Placental pericyte (primary cell): Measurements from ENCODE around the gene MYBPH. TPM values are rescaled to one million over a fixed set of nuclear protein-coding genes. Genes with fewer than 3 reads are reported as not detected.

Experiments
- total RNA-seq: library from RNA; depleted of rRNA; stranded (reverse); fragments of >200 nt; gene quantifications from 2 replicates; pipeline ENCODE4 v1.2.3, GENCODE V29; 2012

MYBPH gene
- total RNA-seq = 0.88 and 1.4 TPM in 2 replicates

DNA sequence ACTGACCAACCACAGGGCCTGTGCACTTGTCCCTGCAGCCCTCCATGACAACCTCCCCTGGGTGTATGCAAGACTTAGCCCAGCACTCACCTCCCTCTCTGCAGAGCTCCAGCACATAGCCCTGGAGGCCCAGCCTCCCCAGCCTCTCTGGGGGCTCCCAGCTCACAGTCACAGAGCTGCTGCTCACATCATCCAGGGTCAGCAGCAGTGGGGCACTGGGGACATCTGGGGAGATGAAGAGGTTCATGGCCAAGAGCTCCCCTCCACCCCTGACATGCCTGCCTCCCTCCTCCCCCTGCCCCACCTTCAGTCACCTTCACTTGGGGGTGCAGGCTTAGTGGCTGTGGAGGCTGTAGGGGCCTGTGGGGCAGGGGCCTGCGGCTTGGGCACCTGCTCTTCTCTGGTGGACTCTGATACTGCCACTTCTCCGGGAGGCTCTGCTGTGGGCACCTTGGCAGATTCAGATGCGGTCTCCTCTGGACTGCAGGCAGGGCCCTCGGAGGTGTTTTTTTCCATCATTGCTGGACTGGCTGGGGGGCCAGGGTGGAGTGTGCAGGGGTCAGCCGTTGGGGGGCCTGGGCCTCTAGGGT lies at the start of gene MYBPH:
Gene MYBPH, minus strand, starts transcription at position 590 of the 590 bp plus-strand sequence. Its CDS starts 71 bp downstream, at position 519.

GRCh38 chr1:203186446-203187303 lies 11.0 kb upstream of the MYBPH start, which contains the start of gene CHI3L1:
CHI3L1 (minus strand) TSS chr1:203186704; CDS start chr1:203186623, 81 bp downstream.

DNA sequence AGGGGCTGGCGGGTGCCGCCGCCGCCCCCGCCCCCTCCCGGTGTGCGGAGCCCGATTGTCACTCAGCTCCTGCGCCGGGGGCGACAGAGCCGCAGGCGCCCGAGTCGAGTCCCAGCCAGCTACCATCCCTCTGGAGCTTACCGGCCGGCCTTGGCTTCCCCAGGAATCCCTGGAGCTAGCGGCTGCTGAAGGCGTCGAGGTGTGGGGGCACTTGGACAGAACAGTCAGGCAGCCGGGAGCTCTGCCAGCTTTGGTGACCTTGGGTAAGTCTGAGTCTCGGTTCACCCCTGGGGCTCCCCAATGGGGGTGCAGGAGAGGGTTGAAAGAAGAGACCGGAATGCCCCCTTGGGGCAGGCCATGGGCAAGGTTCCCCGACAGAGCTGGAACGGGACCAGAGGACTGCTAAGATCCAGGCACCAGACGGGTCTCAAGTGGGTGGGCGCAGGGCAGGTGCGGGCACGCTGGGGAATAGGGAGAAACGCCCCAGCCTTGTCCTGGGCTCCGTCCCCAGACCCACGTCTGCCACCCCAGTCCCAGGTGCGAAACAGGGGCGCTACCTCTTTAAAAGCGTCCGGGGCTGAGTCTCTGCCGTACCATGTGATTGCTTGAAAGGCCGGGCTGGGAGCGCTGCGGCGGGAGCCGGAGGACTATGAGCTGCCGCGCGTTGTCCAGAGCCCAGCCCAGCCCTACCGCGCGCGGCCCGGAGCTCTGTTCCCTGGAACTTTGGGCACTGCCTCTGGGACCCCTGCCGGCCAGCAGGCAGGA lies 47.8 kb downstream of the MYBPH start, which contains the start of gene ADORA1:
Gene ADORA1, plus strand, starts transcription at position 61 of the 765 bp plus-strand sequence. CDS start 1,116 bp downstream, outside the sequence.

Other genes starting within 250 kb of the MYBPH start
- gene KLHL12, start 248.6 kb downstream of the MYBPH start, total RNA-seq = 25.6 and 26.6 TPM in 2 replicates
- 139 and 140 TPM in 2 replicates for gene ADIPOR1, start 217.5 kb downstream of the MYBPH start, total RNA-seq
- 39.5 and 40.7 TPM in 2 replicates for gene CYB5R1, start 208.6 kb downstream of the MYBPH start, total RNA-seq
- gene TMEM183A, start 168.5 kb downstream of the MYBPH start, total RNA-seq = 106 and 110 TPM in 2 replicates
- 0.14 and 0.66 TPM in 2 replicates for gene PPFIA4, start 149.3 kb downstream of the MYBPH start, total RNA-seq
- gene MYOG, start 89.8 kb downstream of the MYBPH start, total RNA-seq = not detected in 2 replicates
- gene ADORA1, start 48.1 kb downstream of the MYBPH start, total RNA-seq = 5.0 and 35.5 TPM in 2 replicates
- 44.8 and 896 TPM in 2 replicates for gene CHI3L1, start 10.9 kb upstream of the MYBPH start, total RNA-seq
- gene CHIT1, start 53.8 kb upstream of the MYBPH start, total RNA-seq = not detected in 2 replicates
- 7.9 and 9.8 TPM in 2 replicates for gene BTG2, start 129.7 kb upstream of the MYBPH start, total RNA-seq
- gene FMOD, start 175.3 kb upstream of the MYBPH start, total RNA-seq = 0.29 and 7.9 TPM in 2 replicates